GM21423 (cell line): ENCODE results near the gene PHC2.
"Not testable (repeated sequence)": the region's sequence is repeated elsewhere in the genome, so short reads cannot be mapped to it uniquely, and the experiment has no call there.

Experiments used
- ATAC-seq: cut with Tn5 transposase; IDR thresholded peaks from one replicate; pipeline ENCODE4 v1.9.1; 2021; ENCODE audit warnings: mild to moderate bottlenecking, moderate library complexity; ENCODE audit not compliant: unreplicated experiment

Gene PHC2

DNA sequence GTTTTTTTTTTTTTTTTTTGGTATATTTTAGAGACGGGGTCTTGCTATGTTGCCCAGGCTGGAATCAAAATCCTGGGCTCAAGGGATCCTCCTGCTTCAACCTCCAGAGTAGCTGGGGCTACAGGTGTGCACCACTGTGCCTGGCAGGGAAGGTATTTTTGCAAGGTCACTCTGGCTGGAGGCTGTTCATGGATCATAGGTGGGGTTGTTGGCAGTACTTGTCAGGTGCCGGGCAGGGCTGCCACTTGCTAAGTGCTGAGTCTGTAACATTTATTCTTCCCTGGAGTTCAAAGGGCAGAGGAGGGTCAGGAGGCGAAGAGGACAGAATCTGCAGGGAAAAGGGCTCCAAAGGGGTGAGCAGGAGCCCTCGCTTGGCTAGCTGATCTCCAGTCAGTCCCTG is 134.1 kb downstream of the PHC2 start:
- no peak for ATAC-seq

DNA sequence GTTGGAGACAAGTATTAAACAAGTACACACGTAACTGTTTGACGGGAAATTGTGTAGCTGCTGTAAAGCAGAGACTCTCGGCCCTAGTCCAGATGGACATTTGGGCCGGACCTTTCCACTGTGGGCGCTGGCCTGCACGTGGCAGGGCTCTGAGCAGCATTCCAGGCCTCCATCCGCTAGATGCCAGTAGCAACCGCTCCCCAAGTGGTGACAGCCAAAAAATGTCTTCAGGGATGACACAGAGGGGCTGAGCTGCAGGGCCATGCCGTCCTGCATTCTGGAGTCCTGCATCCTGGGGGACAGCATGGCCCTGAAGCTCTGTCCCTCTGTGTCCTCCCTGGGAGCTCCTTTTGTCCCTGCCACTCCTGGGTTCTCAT is 134.8 kb downstream of the PHC2 start:
- ATAC-seq: no peak

DNA sequence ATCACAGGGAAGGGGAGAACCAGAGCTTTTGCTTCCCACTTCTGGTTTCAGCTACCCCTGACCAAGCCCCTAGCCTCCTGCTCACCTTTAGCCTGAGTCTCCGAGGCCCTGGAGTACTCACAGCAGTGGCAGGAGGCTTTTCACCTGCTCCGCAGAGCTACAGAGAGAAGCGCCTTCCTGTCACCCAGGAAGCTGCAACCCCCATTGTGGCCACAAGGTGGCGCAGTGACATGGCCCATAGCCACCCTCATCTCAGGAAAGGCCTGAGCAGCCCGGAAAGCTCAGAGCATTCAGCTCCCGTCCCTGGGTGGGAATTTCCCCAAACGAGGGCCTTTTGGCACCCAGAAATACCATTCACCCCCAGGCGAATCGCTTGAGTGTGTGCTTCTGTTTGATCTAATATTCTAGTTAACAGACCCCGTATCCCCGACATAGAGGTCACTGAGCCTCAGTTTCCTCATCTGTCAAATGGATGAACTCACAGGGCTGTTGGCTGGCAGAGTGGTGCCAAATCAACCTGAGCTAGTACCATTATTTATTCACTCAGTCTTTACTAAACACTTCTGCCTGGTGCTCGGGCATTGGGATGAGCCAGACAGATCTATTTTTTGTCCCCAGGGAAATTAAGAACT is 135.3 kb downstream of the PHC2 start:
- peak; percentile 67 for ATAC-seq

DNA sequence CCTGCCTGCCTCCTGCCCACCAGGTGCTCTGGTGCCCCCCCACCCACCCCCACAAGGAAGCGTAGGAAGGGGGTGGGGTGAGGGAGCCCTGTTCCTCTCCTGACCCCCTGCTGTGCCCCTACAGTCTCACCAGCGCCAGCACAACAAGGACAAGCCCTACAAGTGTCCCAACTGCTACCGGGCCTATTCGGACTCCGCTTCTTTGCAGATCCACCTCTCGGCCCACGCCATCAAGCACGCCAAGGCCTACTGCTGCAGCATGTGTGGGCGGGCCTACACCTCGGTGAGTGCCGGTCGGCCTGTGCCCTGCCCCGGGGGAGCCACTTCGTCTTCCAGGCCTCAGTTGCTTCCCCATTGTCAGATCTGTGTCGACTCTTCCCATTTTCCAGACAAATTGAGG is 135.9 kb downstream of the PHC2 start:
- ATAC-seq: no peak

- no peak for ATAC-seq
Measured at GRCh38 chr1:33294071-33295010, 136.6 kb downstream of the PHC2 start.

GRCh38 chr1:33292726-33293340 is 138.1 kb downstream of the PHC2 start:
- no peak for ATAC-seq

- not testable (repeated sequence) for ATAC-seq
Measured at GRCh38 chr1:33290615-33291014, 140.3 kb downstream of the PHC2 start.

DNA sequence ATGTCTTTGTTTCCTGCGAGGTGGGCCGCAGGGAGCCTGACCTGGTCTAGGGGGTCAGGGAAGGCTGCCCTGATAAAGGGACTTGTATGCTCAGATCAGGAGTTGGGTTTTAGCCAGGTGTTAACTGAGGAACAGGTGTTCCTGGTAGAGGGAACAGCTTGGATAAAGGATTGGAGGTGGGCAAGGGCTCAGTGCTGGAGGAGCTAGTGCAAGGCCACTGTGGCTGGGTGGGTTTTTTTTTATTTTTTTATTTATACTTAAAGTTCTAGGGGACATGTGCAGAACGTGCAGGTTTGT is 141.1 kb downstream of the PHC2 start:
- no peak for ATAC-seq

DNA sequence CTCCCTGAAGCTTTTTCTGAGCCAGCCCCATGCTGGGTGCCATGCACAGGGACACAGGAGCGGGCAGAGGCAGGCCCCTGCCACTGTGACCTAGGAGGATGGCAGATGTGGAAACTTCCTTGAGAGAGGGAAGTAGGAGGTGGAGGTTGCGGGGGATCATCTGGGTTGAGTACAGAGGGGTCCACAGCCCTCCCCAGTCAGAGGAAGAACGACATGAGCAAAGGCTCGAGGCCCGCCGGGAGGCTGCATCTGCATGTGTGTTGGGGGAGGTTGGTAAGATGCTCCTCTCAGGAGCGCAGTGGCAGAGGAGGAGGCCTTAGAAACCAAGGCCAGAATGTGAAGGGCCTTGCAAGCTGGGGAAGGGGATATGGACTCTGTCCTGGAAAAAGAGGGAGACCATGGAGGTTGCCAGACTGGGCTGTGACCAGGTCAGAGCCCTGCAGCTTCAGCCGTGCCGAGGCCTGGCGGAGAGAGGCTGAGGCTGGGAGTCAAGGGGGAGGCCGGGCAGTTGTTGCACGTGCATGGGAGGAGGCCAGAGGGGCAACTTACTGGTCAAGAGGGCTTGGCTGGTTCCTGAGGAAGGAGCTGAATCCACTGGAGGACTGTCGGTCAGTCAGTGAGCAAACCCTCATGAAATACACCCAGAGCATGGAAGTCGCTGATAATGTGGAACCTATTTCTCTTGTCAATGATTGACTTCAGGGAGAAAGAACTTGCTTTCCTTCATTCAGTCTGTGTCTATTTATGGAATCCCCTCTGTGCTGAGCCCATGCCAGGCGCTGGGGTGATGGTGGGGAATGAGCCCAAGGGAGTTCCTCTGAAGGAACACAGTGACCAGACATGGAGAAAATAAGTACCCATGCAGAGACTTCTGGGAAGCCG is 141.7 kb downstream of the PHC2 start:
- ATAC-seq: no peak

DNA sequence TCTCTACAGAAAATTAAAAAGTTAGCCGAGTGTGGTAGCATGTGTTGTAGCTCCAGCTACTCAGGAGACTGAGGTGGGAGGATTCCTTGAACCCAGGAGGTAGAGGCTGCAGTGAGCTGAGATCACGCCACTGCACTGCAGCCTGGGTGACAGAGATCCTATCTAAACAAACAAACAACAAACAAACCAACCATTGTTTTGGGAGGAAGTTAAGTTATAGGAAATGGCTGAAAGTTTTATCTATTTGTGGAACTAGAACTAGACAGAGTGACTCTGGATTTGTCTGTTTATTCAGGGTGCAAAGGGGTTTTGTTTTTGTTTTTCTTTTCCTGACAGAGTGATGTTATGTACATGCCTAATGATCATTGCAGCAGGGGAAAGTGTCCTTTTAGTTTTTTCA is 143.6 kb downstream of the PHC2 start:
- ATAC-seq: no peak

GRCh38 chr1:33286451-33287185 is 144.3 kb downstream of the PHC2 start:
- no peak for ATAC-seq

DNA sequence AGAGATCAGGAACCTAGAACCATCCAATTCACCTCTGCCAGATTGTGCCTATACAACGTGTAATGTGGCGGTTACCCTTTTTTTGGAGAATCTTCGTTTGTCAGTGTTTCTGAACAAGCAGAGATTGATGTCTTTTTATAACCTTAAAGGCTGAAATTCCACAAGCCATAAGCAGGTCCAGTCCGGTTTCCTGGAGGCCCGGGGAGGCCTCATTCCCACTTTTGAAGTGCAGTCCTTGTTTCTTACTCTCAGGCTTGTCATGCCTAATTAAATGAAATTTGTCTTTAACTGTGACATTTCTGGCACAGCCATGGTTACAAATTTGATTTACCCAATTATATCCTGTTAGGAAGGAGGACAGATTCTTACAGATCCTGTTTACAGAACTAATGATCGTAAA is 146.8 kb downstream of the PHC2 start:
- ATAC-seq: no peak

DNA sequence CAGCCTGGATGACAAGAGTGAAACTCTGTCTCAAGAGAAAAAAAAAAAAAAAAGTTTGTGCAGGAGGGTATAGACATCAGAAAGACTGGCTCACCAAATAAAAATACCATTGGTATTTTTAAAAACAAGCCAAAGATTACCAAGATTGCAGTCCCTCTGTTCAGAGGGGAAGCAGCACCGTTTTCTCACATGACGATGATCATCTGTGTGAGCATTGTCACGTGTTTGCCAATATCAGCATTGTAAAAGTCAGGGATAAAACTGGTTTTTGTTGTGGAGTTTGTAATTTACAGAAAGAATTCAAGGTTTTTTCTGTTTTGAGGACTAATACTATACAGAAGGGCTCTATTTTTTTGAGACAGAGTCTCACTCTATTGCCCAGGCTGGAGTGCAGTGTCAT is 148.1 kb downstream of the PHC2 start:
- no peak for ATAC-seq

DNA sequence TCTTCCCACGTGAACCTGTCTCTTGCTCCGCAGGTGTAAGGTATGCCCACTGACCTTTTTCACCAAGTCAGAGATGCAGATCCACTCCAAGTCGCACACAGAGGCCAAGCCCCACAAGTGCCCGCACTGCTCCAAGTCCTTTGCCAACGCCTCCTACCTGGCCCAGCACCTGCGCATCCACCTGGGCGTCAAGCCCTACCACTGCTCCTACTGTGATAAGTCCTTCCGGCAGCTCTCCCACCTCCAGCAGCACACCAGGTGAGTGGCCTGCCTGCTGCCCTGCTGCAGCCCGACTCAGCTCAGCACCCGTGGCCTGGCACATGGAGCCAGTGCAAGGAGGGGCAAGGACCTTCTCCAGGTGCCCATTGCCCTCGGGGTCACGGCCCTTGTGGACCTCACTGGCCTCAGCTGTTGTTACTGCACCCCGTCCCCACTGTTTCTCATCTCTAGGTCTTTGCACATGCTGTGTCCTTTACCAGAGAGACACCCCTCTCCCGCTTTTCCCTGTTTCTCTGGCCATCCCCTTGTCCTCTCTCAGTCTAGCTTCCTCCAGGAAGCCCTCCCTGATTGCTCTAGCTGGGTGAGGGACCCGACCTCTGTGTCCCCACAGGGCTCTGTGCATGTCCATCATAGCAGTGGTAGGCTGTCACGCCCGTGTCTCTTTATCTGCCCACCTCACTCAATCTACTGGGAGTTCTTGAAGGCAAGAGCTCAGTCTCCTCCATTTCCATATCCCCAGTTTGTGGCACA is 149.2 kb downstream of the PHC2 start:
- ATAC-seq: no peak

GRCh38 chr1:33280091-33280661 is 150.7 kb downstream of the PHC2 start:
- no peak for ATAC-seq

GRCh38 chr1:33277488-33278084 is 153.3 kb downstream of the PHC2 start:
- no peak for ATAC-seq

GRCh38 chr1:33276573-33277298 is 154.2 kb downstream of the PHC2 start:
- ATAC-seq: no peak
